C4-2B (cell line): ENCODE measurements around the gene LUC7L.

Source experiments
- ZFX ChIP-seq: fragments of 450-650 bp; IDR thresholded peaks from 2 replicates; pipeline ENCODE4 v1.6.1; 2017
- TF ChIP-seq, protein P1 (sequence below): fragments of 450-650 bp; conservative IDR thresholded peaks from 2 replicates; pipeline ENCODE4 v1.5.1; 2017; ENCODE audit warnings: mild to moderate bottlenecking

DNA sequence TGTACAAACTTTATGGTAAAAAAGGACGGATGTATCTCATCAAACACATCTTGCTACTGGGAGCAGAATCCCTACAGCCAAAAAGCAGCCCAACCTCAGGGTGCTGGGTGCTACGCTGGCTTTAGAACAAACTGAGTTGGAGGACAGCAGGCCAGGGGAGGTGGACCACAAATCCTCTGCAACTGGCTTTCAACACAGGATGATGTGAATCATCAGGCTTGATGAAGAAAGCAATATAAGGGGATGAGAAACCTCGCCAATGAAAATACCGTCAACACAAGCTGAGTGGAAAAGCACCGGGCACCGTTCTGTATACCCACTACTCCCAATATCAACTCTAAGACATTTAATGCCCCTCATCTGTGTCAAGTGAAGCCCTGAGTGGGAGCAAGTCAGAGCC, 34.7 kb downstream of the LUC7L start:
- TF ChIP-seq, protein P1, sequence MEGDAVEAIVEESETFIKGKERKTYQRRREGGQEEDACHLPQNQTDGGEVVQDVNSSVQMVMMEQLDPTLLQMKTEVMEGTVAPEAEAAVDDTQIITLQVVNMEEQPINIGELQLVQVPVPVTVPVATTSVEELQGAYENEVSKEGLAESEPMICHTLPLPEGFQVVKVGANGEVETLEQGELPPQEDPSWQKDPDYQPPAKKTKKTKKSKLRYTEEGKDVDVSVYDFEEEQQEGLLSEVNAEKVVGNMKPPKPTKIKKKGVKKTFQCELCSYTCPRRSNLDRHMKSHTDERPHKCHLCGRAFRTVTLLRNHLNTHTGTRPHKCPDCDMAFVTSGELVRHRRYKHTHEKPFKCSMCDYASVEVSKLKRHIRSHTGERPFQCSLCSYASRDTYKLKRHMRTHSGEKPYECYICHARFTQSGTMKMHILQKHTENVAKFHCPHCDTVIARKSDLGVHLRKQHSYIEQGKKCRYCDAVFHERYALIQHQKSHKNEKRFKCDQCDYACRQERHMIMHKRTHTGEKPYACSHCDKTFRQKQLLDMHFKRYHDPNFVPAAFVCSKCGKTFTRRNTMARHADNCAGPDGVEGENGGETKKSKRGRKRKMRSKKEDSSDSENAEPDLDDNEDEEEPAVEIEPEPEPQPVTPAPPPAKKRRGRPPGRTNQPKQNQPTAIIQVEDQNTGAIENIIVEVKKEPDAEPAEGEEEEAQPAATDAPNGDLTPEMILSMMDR = no peak
- no peak for TF ChIP-seq ZFX
